Testis (tissue), 3 donors: ENCODE measurements around the gene C1orf35. TPM values are rescaled to one million over a fixed set of nuclear protein-coding genes. Genes with fewer than 3 reads are reported as not detected.

Experiments used
- DNase-seq: peaks from one replicate; pipeline ENCODE4 v3.0.0-alpha.2; 2019
- H3K27ac ChIP-seq, 2 donors: fragments of 200-600 bp; sonication (generic); one replicate each; pipeline ENCODE4 v1.5.1; 2019
- H3K27me3 ChIP-seq: fragments of 200-600 bp; sonication (generic); one replicate; pipeline ENCODE4 v1.5.1; 2019
- H3K36me3 ChIP-seq: fragments of 200-600 bp; sonication (generic); one replicate; pipeline ENCODE4 v1.5.1; 2017; ENCODE audit warnings: low read depth; ENCODE audit errors: missing control alignments
- H3K4me1 ChIP-seq: fragments of 200-600 bp; sonication (generic); one replicate; pipeline ENCODE4 v1.5.1; 2019
- H3K4me3 ChIP-seq, 2 donors: fragments of 200-600 bp; sonication (generic); one replicate each; pipeline ENCODE4 v1.5.1; 2017 to 2019
- H3K9me3 ChIP-seq: fragments of 200-600 bp; sonication (generic); one replicate; pipeline ENCODE4 v1.5.1; 2017
- POLR2A ChIP-seq: fragments of 450-650 bp; IDR thresholded peaks from one replicate; pipeline ENCODE4 v1.6.1; 2017; ENCODE audit warnings: antibody characterized with exemption, mild to moderate bottlenecking, moderate library complexity
- WGBS, 2 donors: methylation state at CpG; one replicate each; pipeline ENCODE4 v1.1.5; 2018; 5-methylcytosine and 5-hydroxymethylcytosine counted together
- intact Hi-C: fragments of 100-400 bp; cut with DNase I; formaldehyde crosslinking; loops from one replicate; pipeline ENCODE4 v1.15.1; 2023; ENCODE audit warnings: low total_unique reads
- polyA plus RNA-seq: library from polyadenylated mRNA; stranded (reverse); fragments of 350-450 nt; fragmentation: Illumina TruSeq; extraction: RNeasy Lipid Tissue Mini Kit (QIAGEN cat#74804); gene quantifications from one replicate; pipeline ENCODE4 v1.2.3, GENCODE V29; 2014; ENCODE audit warnings: low read depth, low replicate concordance; ENCODE audit not compliant: insufficient read depth
- total RNA-seq, 2 donors: library from RNA; depleted of rRNA; stranded (reverse); fragments of >200 nt; gene quantifications; one replicate each; pipeline ENCODE4 v1.2.3, GENCODE V29; 2016
- TF ChIP-seq, protein P1 (sequence below), 3 experiments: fragments of 450-650 bp in 2 of 3; fragments of 200-600 bp in 1 of 3; sonication (generic) in 1 of 3; IDR thresholded peaks; one replicate each; pipeline ENCODE4 v1.5.1; 2016 to 2019; ENCODE audit warnings: antibody characterized with exemption in 3 of 3, mild to moderate bottlenecking in 2 of 3, moderate library complexity in 1 of 3

C1orf35 gene
- total and polyA plus RNA-seq, 3 donors from 2014 or later = 11.3 to 25.0 (median 19.4) TPM

GRCh38 chr1:228142701-228143136 lies 39.6 kb upstream of the C1orf35 start:
- H3K27ac ChIP-seq = peak overlapping the region in 1 of 2 donors; percentile 99
- H3K27me3 ChIP-seq = no peaks in the 10 kb centered on the region
- WGBS, 2 donors = 83 to 100% methylated on average over 3 to 11 of the region's 11 CpGs
- H3K4me3 ChIP-seq = no peak overlapping the region
- peaks cover 50% of the 10 kb centered on the region for H3K4me1 ChIP-seq
- H3K9me3 ChIP-seq = no peaks in the 10 kb centered on the region
- intact Hi-C loops = no loop called here
- no peak for DNase-seq
- no peaks in the 10 kb centered on the region for H3K36me3 ChIP-seq
- TF ChIP-seq, protein P1, sequence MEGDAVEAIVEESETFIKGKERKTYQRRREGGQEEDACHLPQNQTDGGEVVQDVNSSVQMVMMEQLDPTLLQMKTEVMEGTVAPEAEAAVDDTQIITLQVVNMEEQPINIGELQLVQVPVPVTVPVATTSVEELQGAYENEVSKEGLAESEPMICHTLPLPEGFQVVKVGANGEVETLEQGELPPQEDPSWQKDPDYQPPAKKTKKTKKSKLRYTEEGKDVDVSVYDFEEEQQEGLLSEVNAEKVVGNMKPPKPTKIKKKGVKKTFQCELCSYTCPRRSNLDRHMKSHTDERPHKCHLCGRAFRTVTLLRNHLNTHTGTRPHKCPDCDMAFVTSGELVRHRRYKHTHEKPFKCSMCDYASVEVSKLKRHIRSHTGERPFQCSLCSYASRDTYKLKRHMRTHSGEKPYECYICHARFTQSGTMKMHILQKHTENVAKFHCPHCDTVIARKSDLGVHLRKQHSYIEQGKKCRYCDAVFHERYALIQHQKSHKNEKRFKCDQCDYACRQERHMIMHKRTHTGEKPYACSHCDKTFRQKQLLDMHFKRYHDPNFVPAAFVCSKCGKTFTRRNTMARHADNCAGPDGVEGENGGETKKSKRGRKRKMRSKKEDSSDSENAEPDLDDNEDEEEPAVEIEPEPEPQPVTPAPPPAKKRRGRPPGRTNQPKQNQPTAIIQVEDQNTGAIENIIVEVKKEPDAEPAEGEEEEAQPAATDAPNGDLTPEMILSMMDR (IDR thresholded peaks at IDR 0.05) = no peak
- no peak for TF ChIP-seq POLR2A

GRCh38 chr1:228142155-228142691 lies 39.1 kb upstream of the C1orf35 start:
- no peak overlapping the region for H3K4me3 ChIP-seq
- no peaks in the 10 kb centered on the region for H3K9me3 ChIP-seq
- TF ChIP-seq, protein P1 (IDR thresholded peaks at IDR 0.05) = no peak
- no peak for TF ChIP-seq POLR2A
- WGBS, 2 donors = 74 to 84% methylated on average over 4 to 16 of the region's 16 CpGs
- DNase-seq = no peak
- intact Hi-C loops = no loop called here
- H3K4me1 ChIP-seq = peaks cover 45% of the 10 kb centered on the region
- peak overlapping the region; percentile 97 to 99 for H3K27ac ChIP-seq
- H3K27me3 ChIP-seq = no peaks in the 10 kb centered on the region
- no peaks in the 10 kb centered on the region for H3K36me3 ChIP-seq

DNA sequence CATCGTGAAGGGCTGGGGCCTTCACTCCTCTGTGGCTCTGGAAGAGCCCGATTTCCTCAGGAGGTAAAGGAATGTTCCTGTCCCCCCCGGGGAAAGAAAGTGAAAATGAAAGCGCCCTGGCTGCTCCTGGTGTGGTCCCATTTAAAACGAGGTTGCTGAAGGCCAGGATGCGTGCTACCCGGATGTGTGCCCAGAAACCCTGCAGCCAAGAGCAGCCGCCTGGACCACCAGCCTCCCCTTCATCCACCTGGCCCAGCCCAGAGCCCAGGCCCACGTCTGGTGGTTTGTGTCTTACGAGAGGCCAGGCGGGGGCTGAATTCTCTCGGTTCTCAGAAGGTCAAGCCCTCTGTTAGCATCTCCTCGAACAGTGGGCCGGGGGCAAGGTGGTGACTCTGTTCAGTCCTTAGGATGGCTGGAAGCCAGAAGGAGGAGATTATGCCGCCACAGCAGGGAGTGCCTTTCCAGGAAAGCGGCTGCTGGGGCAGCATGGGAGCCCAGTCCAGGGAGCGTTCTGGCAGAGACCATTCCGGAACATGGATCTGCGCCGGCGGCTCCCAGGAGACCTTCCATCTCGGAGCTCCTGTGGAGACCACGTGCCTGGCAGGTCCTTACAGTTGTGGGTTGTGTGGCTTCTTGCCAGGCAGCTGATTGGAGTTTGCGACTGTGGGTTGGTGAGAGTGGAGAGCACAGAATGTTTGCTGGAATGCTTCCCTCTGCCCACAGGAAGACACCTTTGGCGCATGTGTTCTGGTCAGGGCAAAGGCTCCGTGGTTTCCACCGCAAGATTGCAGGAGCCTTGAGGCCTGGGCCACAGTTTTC lies 38.3 kb upstream of the C1orf35 start:
- intact Hi-C loops = no loop called here
- peaks cover 38% of the 10 kb centered on the region for H3K4me1 ChIP-seq
- TF ChIP-seq, protein P1 (IDR thresholded peaks at IDR 0.05) = no peak
- TF ChIP-seq POLR2A = no peak

GRCh38 chr1:228140724-228141225 lies 37.6 kb upstream of the C1orf35 start:
- no peak for DNase-seq
- H3K4me1 ChIP-seq = peaks cover 32% of the 10 kb centered on the region
- WGBS, 2 donors = 2 to 5% methylated on average over 17 to 25 of the region's 25 CpGs
- H3K9me3 ChIP-seq = no peaks in the 10 kb centered on the region
- no peaks in the 10 kb centered on the region for H3K27me3 ChIP-seq
- intact Hi-C loops = no loop called here
- peak overlapping the region; percentile 94 to 99 for H3K4me3 ChIP-seq
- no peak for TF ChIP-seq POLR2A
- TF ChIP-seq, protein P1 (IDR thresholded peaks at IDR 0.05) = no peak
- peak overlapping the region; percentile 97 to 99 for H3K27ac ChIP-seq
- H3K36me3 ChIP-seq = no peaks in the 10 kb centered on the region

More for the DNA sequence above, 38.3 kb upstream of the C1orf35 start:
- no peaks in the 10 kb centered on the region for H3K36me3 ChIP-seq
- H3K4me3 ChIP-seq = peak overlapping the region; percentile 94 to 99
- H3K27me3 ChIP-seq = no peaks in the 10 kb centered on the region
- DNase-seq = peak; percentile 79
- WGBS, 2 donors = 8 to 9% methylated on average over 14 to 27 of the region's 27 CpGs
- peak overlapping the region; percentile 97 to 99 for H3K27ac ChIP-seq
- no peaks in the 10 kb centered on the region for H3K9me3 ChIP-seq
